Measurements from ENCODE around the gene CCDC183.
A peak's percentile ranks its signal among the peaks of the same experiment; 100 is the strongest.
"Not testable (repeated sequence)": the region's sequence is repeated elsewhere in the genome, so short reads cannot be mapped to it uniquely, and the experiment has no call there.

Gene CCDC183

GRCh38 chr9:136802321-136802720 lies 6.2 kb downstream of the CCDC183 start:
- DNase-seq (ENCODE audit: low read depth), result no peak

- DNase-seq (ENCODE audit: low read depth), result not testable (repeated sequence)
Measured at GRCh38 chr9:136803009-136803550, 6.9 kb downstream of the CCDC183 start.

DNA sequence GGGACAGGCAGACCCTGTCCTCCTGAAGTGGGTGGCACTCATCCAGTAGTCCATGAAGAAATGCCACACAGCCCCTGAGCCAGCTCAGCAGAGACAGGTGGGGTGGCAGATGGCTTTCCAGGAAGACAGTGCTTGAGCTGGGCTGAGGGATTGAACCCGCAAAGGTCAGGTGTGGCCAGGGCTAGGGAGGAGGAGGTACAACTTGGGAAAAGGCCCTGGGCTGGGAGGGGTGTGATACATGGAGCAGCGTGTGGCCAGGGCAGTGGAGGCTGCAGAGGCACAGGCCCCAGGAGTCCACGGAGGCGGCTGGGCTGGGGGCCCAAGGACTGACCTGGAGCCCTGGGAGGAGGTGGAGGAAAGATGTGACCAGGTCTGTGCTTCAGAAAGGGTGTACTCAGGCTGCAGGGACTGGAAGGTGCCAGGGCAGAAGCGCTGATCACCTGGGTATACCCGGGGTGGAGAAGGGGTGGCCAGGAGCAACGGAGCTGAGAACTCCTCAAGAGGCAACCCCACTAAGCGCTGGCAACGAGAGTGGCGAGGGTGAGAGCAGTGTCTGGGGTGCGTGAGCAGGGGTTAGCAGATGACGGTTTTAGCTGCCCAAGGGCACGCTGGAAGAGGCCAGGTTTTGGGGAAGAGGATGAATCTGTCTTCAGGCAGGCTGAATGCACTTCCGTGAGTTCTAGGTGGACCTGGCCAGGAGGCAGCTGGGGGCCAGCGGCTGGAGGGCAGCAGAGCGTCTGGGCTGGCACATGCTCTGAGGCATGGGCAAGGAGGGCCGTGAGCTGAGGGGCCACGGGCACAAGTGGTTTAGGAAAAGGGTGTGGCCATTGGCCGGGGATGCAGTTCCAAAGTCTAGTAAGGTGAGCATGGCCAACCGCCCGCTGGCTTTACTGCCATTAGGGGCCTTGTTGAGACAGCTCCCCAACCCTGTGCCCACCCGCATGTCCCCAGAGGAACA lies 7.7 kb downstream of the CCDC183 start:
- no peak for DNase-seq (ENCODE audit: low read depth)

DNA sequence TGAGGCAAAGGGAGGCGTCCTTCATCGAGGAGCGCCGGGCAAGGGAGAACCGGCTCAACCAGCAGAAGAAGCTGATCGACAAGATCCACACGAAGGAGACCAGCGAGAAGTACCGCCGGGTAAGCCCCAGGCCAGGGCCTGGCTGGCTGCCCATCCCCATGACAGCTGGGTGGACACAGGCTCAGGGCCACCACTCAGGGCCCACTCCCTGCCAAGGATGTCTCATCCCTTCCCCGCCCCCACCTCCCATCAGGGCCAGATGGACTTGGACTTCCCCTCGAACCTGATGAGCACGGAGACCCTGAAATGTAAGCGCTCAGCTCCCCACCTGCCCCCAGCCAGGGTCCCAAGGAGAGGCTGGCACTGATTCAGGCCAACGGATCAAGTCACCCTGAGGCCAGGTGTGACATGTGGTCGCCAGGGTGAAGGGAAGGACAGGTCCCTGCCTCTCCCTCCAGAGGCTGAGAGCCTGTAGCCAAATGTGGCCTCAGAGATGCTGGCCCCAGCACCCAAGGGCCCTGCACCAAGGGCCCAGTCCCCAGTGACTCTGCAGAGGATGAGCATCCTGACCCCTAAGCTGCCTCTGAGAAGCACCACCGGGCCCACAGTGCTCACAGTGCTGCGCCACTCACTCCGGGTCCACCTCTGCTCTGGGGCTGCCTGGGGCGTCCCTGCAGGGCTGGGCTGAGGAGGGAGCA lies 8.5 kb downstream of the CCDC183 start:
- DNase-seq (ENCODE audit: low read depth), result no peak

GRCh38 chr9:136805207-136805740 lies 9.1 kb downstream of the CCDC183 start:
- no peak for DNase-seq (ENCODE audit: low read depth)

GRCh38 chr9:136806067-136806466 lies 9.9 kb downstream of the CCDC183 start:
- DNase-seq (ENCODE audit: low read depth), result no peak

GRCh38 chr9:136806631-136807201 lies 10.6 kb downstream of the CCDC183 start:
- DNase-seq (ENCODE audit: low read depth), result no peak

- peak; percentile 71 for DNase-seq (ENCODE audit: low read depth)
Measured at GRCh38 chr9:136807281-136808074, 11.3 kb downstream of the CCDC183 start, which contains the start of gene RABL6. RABL6 (plus strand) TSS chr9:136807948; CDS start chr9:136808197, 249 bp downstream.

DNA sequence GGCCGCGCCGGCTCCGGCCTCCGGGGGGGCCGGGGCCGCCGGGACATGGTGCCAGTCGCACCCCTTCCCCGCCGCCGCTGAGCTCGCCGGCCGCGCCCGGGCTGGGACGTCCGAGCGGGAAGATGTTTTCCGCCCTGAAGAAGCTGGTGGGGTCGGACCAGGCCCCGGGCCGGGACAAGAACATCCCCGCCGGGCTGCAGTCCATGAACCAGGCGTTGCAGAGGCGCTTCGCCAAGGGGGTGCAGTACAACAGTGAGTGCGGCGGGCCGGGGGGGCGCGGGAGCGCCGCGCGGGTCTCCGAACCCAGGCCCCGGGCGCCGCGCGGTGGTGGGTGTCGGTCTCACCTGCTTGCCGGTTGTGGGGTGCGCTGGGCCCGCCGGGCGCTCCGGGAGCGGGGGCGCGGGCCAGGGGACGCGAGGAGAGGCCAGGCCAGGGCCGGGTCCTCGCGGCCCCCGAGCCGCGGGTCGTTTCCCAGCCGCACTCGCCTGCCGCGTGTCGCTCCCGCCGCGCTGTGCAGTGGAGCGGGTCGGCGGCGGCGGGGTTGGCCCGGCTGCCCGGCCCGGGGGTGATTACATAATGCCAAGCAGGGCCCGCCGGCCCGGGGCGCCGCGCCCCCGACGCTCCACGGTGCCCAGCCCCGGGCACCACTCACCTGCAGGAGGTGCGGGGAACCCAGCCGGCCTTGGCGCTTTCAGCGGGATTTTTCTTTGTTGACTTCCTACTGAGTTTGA lies 12.1 kb downstream of the CCDC183 start:
- peak; percentile 19 for DNase-seq (ENCODE audit: low read depth)

GRCh38 chr9:136808806-136809158 lies 12.6 kb downstream of the CCDC183 start:
- DNase-seq (ENCODE audit: low read depth), result no peak

DNA sequence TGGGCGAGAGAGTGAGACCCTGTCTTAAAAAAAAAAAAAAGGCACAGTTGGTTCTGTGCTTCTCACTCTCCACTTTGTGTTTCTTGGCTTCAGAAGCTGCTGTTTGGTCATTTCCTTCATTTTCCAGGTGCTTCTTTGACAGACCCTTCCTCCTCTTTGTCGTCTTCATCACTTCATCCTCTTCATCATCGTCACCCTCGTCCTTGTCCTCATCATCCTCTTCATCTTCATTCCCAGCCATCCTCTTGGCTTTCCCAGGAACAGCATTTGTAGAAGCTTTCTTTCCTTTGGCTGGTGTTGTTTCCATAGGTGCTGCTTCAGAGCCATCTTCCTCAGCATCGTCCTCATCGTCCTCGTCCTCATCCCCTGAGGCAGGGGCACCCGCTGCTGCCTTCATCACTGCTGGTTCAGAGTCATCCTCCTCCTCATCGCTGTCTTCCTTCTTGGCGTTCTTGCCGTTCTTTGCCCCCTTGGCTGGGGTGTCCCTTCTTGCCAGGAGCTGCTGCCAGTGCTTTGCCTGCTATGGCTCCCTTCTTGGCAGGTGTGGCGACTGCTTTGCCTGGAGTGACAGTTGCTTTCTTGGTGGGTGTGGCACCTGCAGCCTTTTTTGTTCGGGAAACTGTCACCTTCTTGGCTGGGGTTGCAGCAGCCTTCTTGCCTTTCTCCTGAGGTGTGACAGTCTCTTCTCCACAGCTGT lies 18.7 kb downstream of the CCDC183 start:
- DNase-seq (ENCODE audit: low read depth), result no peak

DNA sequence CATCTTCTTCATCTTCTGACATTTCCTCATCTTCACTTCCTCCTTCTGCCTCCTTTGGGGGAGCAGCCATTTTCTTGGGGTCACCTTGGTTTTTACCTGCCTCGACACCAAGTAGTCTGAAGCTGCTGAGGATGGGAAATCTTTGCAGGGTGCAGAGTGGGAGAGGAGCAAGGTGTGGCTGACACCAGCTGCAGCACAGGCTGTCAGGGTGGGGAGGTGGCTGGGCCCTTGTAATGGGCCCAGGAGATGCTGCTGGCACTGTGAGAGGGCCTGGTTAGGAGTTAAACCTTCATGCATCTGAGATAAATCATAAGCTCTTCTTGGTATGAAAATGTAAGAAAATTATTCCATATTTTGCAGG lies 19.3 kb downstream of the CCDC183 start:
- DNase-seq (ENCODE audit: low read depth), result no peak

GRCh38 chr9:136820971-136821825 lies 25.1 kb downstream of the CCDC183 start:
- DNase-seq (ENCODE audit: low read depth), result no peak

GRCh38 chr9:136821826-136822544 lies 25.8 kb downstream of the CCDC183 start:
- no peak for DNase-seq (ENCODE audit: low read depth)

DNA sequence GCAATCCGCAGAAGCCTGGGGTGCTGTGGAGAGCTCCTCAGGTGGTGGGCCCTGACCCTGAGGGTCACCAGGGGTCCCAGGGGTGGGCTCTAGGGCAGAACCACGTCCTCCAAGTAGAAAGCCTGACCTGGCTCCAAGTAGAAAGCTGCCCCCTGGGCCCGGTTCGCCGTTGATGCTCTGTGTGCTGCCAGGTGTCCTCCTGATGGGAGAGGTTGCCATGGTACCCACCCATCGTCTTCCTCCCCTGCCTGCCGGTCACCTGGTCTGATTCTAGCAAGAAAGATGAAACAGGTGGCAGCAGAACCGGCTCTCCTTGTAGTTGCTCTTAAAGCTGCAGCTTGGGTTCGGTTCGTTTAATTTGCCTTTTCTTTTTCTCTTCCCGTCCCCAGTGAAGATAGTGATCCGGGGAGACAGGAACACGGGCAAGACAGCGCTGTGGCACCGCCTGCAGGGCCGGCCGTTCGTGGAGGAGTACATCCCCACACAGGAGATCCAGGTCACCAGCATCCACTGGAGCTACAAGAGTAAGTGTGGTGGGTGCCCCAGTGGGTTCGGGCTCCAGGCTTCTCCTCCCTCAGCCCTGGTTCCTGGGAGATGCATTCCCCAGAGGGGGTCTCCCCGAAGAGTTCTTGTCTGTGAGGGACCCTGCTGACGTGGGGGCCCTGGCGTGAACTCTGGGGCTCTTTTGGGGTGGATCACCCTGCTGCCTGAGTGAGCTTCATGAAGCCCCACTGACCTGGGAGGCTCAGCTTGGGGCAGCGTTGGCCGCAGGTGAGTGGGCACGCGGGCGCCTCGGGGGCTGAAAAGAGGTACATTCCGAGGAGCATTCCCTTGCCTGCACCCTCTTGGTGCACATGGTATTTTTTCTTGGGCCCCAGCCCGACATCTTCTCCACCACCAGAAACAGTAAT lies 27.3 kb downstream of the CCDC183 start:
- no peak for DNase-seq (ENCODE audit: low read depth)

DNA sequence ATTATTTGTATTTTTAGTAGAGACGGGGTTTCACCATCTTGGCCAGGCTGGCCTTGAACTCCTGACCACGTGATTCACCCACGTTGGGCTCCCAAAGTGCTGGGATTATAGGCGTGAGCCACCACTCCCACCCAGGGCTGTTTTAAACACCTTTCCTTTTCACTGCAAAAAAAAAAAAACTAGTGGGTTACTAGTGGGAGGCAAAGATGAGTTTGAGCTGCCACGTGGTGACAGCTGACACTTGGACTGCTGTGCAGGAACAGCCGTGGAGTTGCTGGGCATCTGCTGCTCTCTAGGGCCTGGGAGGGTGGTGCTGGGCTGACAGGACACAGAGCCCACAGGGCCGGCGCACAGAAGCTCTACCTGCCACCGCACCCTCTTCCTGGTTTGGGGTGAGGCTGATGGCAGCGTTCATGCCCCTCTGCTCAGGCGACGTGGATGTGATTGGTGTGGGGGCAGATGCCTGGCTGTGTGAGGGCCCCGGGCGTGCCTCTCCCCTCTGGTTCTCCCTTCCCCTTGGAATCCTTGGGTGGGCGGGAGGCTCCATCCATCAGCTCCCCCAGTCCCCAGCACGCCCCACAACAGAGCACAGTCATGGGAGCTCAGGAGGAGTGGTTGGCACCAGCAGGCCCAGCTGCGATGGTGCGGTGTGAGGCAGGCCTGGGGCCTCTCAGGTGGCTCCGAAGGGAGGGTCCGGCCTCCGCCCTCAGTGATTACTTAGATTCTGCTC lies 28.5 kb downstream of the CCDC183 start:
- DNase-seq (ENCODE audit: low read depth), result no peak

Measured in stimulated activated CD8-positive, alpha-beta memory T cell treated with anti-CD3 and anti-CD28 coated beads, Interleukin-4, amount 100 ng/mL, for 24 hours (primary cell).